Activated CD4-positive, alpha-beta T cell treated with anti-CD3 and anti-CD28 coated beads for 36 hours (primary cell): ENCODE results near the gene POTEJ. TPM values are rescaled to one million over a fixed set of nuclear protein-coding genes. Genes with fewer than 3 reads are reported as not detected.
"Not testable (repeated sequence)": the region's sequence is repeated elsewhere in the genome, so short reads cannot be mapped to it uniquely, and the experiment has no call there.

Experiments used
- ATAC-seq: fragments of 200-7000 bp; cut with Tn5 transposase; one replicate; pipeline ENCODE4 v1.10.0; 2021; ENCODE audit warnings: mild to moderate bottlenecking, moderate library complexity
- CTCF ChIA-PET: fragments of 350-600 bp; sonication (Branson Sonifier 250); formaldehyde crosslinking; loops from one replicate; lab custom pipeline; 2021; ENCODE audit warnings: antibody characterized with exemption; lab: Charles Lee
- POLR2A ChIA-PET: fragments of 350-600 bp; sonication (Branson Sonifier 250); formaldehyde crosslinking; loops from one replicate; lab custom pipeline; 2021; ENCODE audit warnings: antibody characterized with exemption, inconsistent platforms; lab: Charles Lee
- DNase-seq: peaks from one replicate; pipeline ENCODE4 v3.0.0-alpha.2; 2020
- H3K27ac Mint-ChIP-seq: one replicate; pipeline ENCODE4 v1.8.0; 2021; ENCODE audit warnings: mixed read lengths
- H3K27me3 Mint-ChIP-seq: one replicate; pipeline ENCODE4 v1.8.0; 2021; ENCODE audit warnings: mixed read lengths
- H3K36me3 Mint-ChIP-seq: one replicate; pipeline ENCODE4 v1.8.0; 2021; ENCODE audit warnings: low read depth, mixed read lengths
- H3K4me1 Mint-ChIP-seq: one replicate; pipeline ENCODE4 v1.8.0; 2021; ENCODE audit warnings: mixed read lengths
- H3K4me3 Mint-ChIP-seq: one replicate; pipeline ENCODE4 v1.8.0; 2021; ENCODE audit warnings: mild to moderate bottlenecking, moderate library complexity, mixed read lengths
- H3K9me3 Mint-ChIP-seq: one replicate; pipeline ENCODE4 v1.8.0; 2021; ENCODE audit warnings: low read depth, mixed read lengths
- intact Hi-C, 2 experiments: fragments of 100-400 bp; cut with DNase I in 1 of 2; cut with micrococcal nuclease in 1 of 2; formaldehyde crosslinking; loops; one replicate each; pipeline versions ENCODE4 v1.14.2 to v1.15.1; 2022 to 2024; cut with DNase I, micrococcal nuclease
- total RNA-seq, 2 experiments: library from RNA; stranded (reverse); gene quantifications; one replicate each; pipeline ENCODE4 v1.2.3, GENCODE V29; 2021

The POTEJ gene
- total RNA-seq, 2 experiments from 2014 or later: not detected

GRCh38 chr2:130590170-130590841, 20.9 kb upstream of the POTEJ start:
- H3K4me1 Mint-ChIP-seq, H3K9me3 Mint-ChIP-seq, intact Hi-C loops, CTCF ChIA-PET, H3K36me3 Mint-ChIP-seq, H3K4me3 Mint-ChIP-seq, H3K27ac Mint-ChIP-seq, ATAC-seq, H3K27me3 Mint-ChIP-seq, DNase-seq, POLR2A ChIA-PET: not testable (repeated sequence)

- H3K4me3 Mint-ChIP-seq, POLR2A ChIA-PET, H3K27me3 Mint-ChIP-seq, DNase-seq, CTCF ChIA-PET, H3K36me3 Mint-ChIP-seq, ATAC-seq, H3K9me3 Mint-ChIP-seq, intact Hi-C loops, H3K4me1 Mint-ChIP-seq, H3K27ac Mint-ChIP-seq: not testable (repeated sequence)
Observed at GRCh38 chr2:130590842-130591359, 20.3 kb upstream of the POTEJ start.

- intact Hi-C loops, CTCF ChIA-PET, DNase-seq, H3K4me1 Mint-ChIP-seq, H3K27me3 Mint-ChIP-seq, ATAC-seq, H3K4me3 Mint-ChIP-seq, H3K27ac Mint-ChIP-seq, H3K36me3 Mint-ChIP-seq, H3K9me3 Mint-ChIP-seq, POLR2A ChIA-PET: not testable (repeated sequence)
Observed at GRCh38 chr2:130592791-130593414, 18.3 kb upstream of the POTEJ start.

- DNase-seq, H3K4me1 Mint-ChIP-seq, H3K36me3 Mint-ChIP-seq, H3K27me3 Mint-ChIP-seq, H3K27ac Mint-ChIP-seq, ATAC-seq, H3K4me3 Mint-ChIP-seq, CTCF ChIA-PET, POLR2A ChIA-PET, intact Hi-C loops, H3K9me3 Mint-ChIP-seq: not testable (repeated sequence)
Observed at GRCh38 chr2:130594011-130594410, 17.2 kb upstream of the POTEJ start.

GRCh38 chr2:130596757-130597156, 14.5 kb upstream of the POTEJ start:
- CTCF ChIA-PET, H3K27me3 Mint-ChIP-seq, POLR2A ChIA-PET, H3K36me3 Mint-ChIP-seq, DNase-seq, intact Hi-C loops, ATAC-seq, H3K4me3 Mint-ChIP-seq, H3K27ac Mint-ChIP-seq, H3K9me3 Mint-ChIP-seq, H3K4me1 Mint-ChIP-seq: not testable (repeated sequence)

- POLR2A ChIA-PET, H3K27me3 Mint-ChIP-seq, H3K27ac Mint-ChIP-seq, DNase-seq, H3K36me3 Mint-ChIP-seq, CTCF ChIA-PET, intact Hi-C loops, ATAC-seq, H3K9me3 Mint-ChIP-seq, H3K4me3 Mint-ChIP-seq, H3K4me1 Mint-ChIP-seq: not testable (repeated sequence)
Observed at GRCh38 chr2:130597994-130598393, 13.2 kb upstream of the POTEJ start.

GRCh38 chr2:130598463-130598862, 12.8 kb upstream of the POTEJ start:
- H3K9me3 Mint-ChIP-seq, H3K4me3 Mint-ChIP-seq, H3K36me3 Mint-ChIP-seq, ATAC-seq, CTCF ChIA-PET, H3K27ac Mint-ChIP-seq, H3K4me1 Mint-ChIP-seq, H3K27me3 Mint-ChIP-seq, intact Hi-C loops, POLR2A ChIA-PET, DNase-seq: not testable (repeated sequence)

- intact Hi-C loops, ATAC-seq, H3K4me1 Mint-ChIP-seq, POLR2A ChIA-PET, H3K27me3 Mint-ChIP-seq, H3K9me3 Mint-ChIP-seq, H3K36me3 Mint-ChIP-seq, DNase-seq, H3K27ac Mint-ChIP-seq, H3K4me3 Mint-ChIP-seq, CTCF ChIA-PET: not testable (repeated sequence)
Observed at GRCh38 chr2:130599393-130599792, 11.8 kb upstream of the POTEJ start, which contains the start of gene CFC1. Gene CFC1 (minus strand): TSS chr2:130599575. CDS start chr2:130599287, 288 bp downstream.

- ATAC-seq, H3K4me3 Mint-ChIP-seq, H3K27ac Mint-ChIP-seq, H3K27me3 Mint-ChIP-seq, H3K4me1 Mint-ChIP-seq, H3K9me3 Mint-ChIP-seq, CTCF ChIA-PET, H3K36me3 Mint-ChIP-seq, POLR2A ChIA-PET, intact Hi-C loops, DNase-seq: not testable (repeated sequence)
Observed at GRCh38 chr2:130599926-130600325, 11.3 kb upstream of the POTEJ start.

GRCh38 chr2:130601648-130602302, 9.5 kb upstream of the POTEJ start:
- H3K4me1 Mint-ChIP-seq, H3K4me3 Mint-ChIP-seq, CTCF ChIA-PET, DNase-seq, intact Hi-C loops, H3K36me3 Mint-ChIP-seq, H3K27ac Mint-ChIP-seq, POLR2A ChIA-PET, H3K9me3 Mint-ChIP-seq, H3K27me3 Mint-ChIP-seq, ATAC-seq: not testable (repeated sequence)

GRCh38 chr2:130608276-130609001, 2.8 kb upstream of the POTEJ start:
- H3K9me3 Mint-ChIP-seq, POLR2A ChIA-PET, intact Hi-C loops, H3K27ac Mint-ChIP-seq, DNase-seq, ATAC-seq, CTCF ChIA-PET, H3K36me3 Mint-ChIP-seq, H3K27me3 Mint-ChIP-seq, H3K4me1 Mint-ChIP-seq, H3K4me3 Mint-ChIP-seq: not testable (repeated sequence)
